Psoas muscle (tissue), 8 donors: ENCODE results near the gene UBAC2. TPM values are rescaled to one million over a fixed set of nuclear protein-coding genes. Genes with fewer than 3 reads are reported as not detected.

ENCODE experiments used
- ATAC-seq, 4 donors: fragments of 200-7000 bp; cut with Tn5 transposase; one replicate each; pipeline ENCODE4 v1.9.1; 2020; ENCODE audit warnings: moderate library complexity in 3 of 4, mild to moderate bottlenecking in 2 of 4
- DNase-seq, 2 donors: peaks; one replicate each; pipeline ENCODE4 v3.0.0-alpha.2; 2020
- H3K27ac ChIP-seq: fragments of 200-600 bp; one replicate; pipeline ENCODE4 v1.8.0; 2022
- H3K27me3 ChIP-seq, 3 donors: fragments of 200-600 bp in 1 of 3; one replicate each; pipeline versions ENCODE4 v1.6.1 to v1.8.0; 2013 to 2022; ENCODE audit warnings: low read length in 2 of 3, mild to moderate bottlenecking in 2 of 3, moderate library complexity in 1 of 3; ENCODE audit not compliant: insufficient read depth in 3 of 3
- H3K36me3 ChIP-seq, 2 donors: fragments of 200-600 bp in 1 of 2; one replicate each; pipeline versions ENCODE4 v1.6.1 to v1.8.0; 2013 to 2022; ENCODE audit warnings: low read depth in 1 of 2, mild to moderate bottlenecking in 1 of 2, moderate library complexity in 1 of 2; ENCODE audit not compliant: insufficient read depth in 1 of 2
- H3K4me1 ChIP-seq: fragments of 200-600 bp; one replicate; pipeline ENCODE4 v1.8.0; 2022
- H3K4me3 ChIP-seq: fragments of 200-600 bp; one replicate; pipeline ENCODE4 v1.8.0; 2022; ENCODE audit warnings: mild to moderate bottlenecking
- H3K9me3 ChIP-seq: fragments of 200-600 bp; one replicate; pipeline ENCODE4 v1.8.0; 2022
- WGBS, 3 donors: extraction: QIAGEN DNeasy Blood & Tissue Kit; methylation state at CpG; one replicate each; pipeline versions ENCODE4 v1.1.6 to v1.1.7; 2013; 5-methylcytosine and 5-hydroxymethylcytosine counted together
- intact Hi-C, 2 donors: fragments of 100-400 bp; cut with DNase I; formaldehyde crosslinking; loops; one replicate each; pipeline versions ENCODE4 v1.11.0 to v1.14.2; 2022
- polyA plus RNA-seq, 3 donors: library from polyadenylated mRNA; stranded (reverse); fragments of 200-250 nt; gene quantifications; one replicate each; pipeline ENCODE4 v1.2.3, GENCODE V29; 2013
- total RNA-seq, 4 donors: library from RNA; stranded (reverse); fragmentation: NEBNext Ultra II Directional in 2 of 4; extraction: Animal tissue kit (Norgen Biotek cat#: 25700) in 2 of 4; gene quantifications; one replicate each; pipeline versions ENCODE4 v1.2.1 to v1.2.4, GENCODE V29; 2021 to 2023
- TF ChIP-seq, protein P1 (sequence below): fragments of 200-600 bp; IDR thresholded peaks from one replicate; pipeline ENCODE4 v1.8.0; 2022; ENCODE audit warnings: antibody characterized with exemption
- donor health status: healthy with polysubstance abuse.
- donor health status: DM: no; HTN: no; CAD: no; lungs with moderate emphysema.
- donor health status: Bipolar disorder and iron deficiency.
- donor health status: healthy.
- donor health status: DM: yes; HTN: yes; CAD: no.
- donor health status: DM: no; HTN: no; CAD: no.
- donor health status: DM: no; HTN: no; CAD: no.
- donor health status: DM: yes; HTN: yes; CAD: no.

UBAC2 gene
- total and polyA plus RNA-seq, 7 donors = 54.1 to 97.1 (median 71.7) TPM

DNA sequence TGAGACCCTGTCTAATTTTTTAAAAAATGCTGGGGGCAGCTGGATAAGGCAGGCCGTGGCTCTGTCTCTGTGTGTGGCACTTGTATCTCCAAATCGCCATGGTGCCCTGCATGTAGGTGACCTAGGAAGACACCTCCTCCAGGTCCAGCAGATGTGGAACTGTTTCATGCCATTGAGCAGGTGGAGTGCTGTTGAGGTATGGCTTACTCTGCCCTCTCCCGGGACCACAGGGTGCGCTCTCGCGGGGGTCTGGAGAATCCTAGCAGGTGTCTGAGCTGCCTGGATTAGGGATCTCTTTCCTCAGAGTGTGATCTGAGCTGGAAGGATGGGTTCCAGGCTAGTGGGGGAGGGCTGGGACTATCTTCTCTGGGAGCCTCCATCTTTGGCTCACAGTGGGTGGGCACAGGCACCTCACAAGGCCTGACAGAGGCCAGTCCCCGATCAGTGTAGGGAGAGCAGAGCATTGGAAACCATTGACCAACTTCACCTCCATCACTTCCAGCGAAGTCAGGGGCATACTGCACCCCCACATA, 233.0 kb downstream of the UBAC2 start:
- intact Hi-C loops = loop anchor here in 1 of 2 donors (2.0 kb wide), 1 partner anchor 259 kb away; no protein-coding TSS in a partner anchor
- ATAC-seq (no peak), DNase-seq (no peak)
- H3K9me3 ChIP-seq = no peaks in the 10 kb centered on the region
- H3K4me1 ChIP-seq = no peaks in the 10 kb centered on the region
- H3K4me3 ChIP-seq = no peak overlapping the region
- no peaks in the 10 kb centered on the region for H3K27me3 ChIP-seq
- 92 to 94% (median 92%) methylated on average over 8 of the region's 8 CpGs for WGBS, 3 donors
- H3K36me3 ChIP-seq = no peaks in the 10 kb centered on the region
- TF ChIP-seq, protein P1, sequence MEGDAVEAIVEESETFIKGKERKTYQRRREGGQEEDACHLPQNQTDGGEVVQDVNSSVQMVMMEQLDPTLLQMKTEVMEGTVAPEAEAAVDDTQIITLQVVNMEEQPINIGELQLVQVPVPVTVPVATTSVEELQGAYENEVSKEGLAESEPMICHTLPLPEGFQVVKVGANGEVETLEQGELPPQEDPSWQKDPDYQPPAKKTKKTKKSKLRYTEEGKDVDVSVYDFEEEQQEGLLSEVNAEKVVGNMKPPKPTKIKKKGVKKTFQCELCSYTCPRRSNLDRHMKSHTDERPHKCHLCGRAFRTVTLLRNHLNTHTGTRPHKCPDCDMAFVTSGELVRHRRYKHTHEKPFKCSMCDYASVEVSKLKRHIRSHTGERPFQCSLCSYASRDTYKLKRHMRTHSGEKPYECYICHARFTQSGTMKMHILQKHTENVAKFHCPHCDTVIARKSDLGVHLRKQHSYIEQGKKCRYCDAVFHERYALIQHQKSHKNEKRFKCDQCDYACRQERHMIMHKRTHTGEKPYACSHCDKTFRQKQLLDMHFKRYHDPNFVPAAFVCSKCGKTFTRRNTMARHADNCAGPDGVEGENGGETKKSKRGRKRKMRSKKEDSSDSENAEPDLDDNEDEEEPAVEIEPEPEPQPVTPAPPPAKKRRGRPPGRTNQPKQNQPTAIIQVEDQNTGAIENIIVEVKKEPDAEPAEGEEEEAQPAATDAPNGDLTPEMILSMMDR = no peak
- H3K27ac ChIP-seq = no peak overlapping the region

DNA sequence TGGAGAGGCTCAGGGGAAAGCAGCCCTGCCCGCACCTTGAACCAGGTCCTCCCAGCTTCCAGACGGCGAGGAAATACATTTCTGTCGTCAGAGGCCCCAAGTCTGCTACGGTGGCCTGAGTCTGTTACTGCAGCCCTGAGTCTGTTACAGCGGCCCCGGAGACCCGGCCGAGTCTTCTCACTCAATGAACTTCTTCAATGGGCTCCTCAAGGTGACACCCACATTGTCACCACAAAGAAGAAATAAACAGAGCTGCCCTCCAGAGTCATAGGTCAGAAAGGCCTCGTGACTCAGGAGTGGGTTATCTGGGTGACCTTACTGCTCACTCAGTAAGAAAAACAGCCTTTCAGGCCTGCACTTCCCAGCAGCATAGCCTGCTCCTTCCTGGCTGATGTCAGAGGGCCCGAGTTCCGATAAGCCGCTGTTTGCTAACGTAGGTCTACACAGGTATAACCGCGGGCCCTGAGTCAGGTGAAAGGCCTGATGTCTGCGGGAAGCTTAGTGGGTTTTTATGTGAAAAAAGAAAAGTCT, 233.7 kb downstream of the UBAC2 start:
- Histone ChIP-seq H3K4me3 (no peak overlapping the region), H3K27me3 (no peaks in the 10 kb centered on the region), H3K9me3 (no peaks in the 10 kb centered on the region), H3K27ac (no peak overlapping the region), H3K36me3 (no peaks in the 10 kb centered on the region), H3K4me1 (no peaks in the 10 kb centered on the region)
- 84 to 88% (median 84%) methylated on average over 17 of the region's 17 CpGs for WGBS, 3 donors
- intact Hi-C loops = loop anchor here in 1 of 2 donors (2.0 kb wide), 1 partner anchor 260 kb away; no protein-coding TSS in a partner anchor
- ATAC-seq (no peak), DNase-seq (no peak)
- TF ChIP-seq, protein P1 = no peak

DNA sequence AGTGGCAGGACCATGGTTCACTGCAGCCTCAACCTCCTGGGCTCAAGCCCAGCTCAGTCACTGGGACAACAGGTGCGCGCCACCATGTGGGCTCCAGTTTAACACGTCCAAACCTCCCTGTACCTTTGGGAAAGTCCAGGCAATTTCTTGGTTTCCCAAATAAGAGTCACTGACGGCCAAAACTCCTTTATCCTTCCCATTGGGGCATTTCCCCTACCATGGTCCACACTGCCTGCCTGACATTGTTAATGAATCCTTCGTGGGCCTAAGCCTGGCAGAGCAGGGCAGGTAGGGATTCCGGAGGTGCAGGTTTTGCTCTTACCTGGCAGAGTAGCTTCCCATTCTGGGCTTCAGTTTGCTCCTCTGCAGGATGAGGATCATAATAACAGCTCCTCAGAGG, 234.5 kb downstream of the UBAC2 start:
- ATAC-seq (no peak), DNase-seq (no peak)
- TF ChIP-seq, protein P1 = no peak
- intact Hi-C loops = loop anchor here in 1 of 2 donors (2.0 kb wide), 1 partner anchor 260 kb away; no protein-coding TSS in a partner anchor
- Histone ChIP-seq H3K4me1 (no peaks in the 10 kb centered on the region), H3K36me3 (no peaks in the 10 kb centered on the region), H3K27ac (no peak overlapping the region), H3K9me3 (no peaks in the 10 kb centered on the region), H3K27me3 (peaks cover 0 to 3% (median 0%) of the 10 kb centered on the region in 3 donors), H3K4me3 (no peak overlapping the region)
- 74 to 87% (median 81%) methylated on average over 6 of the region's 6 CpGs for WGBS, 3 donors

DNA sequence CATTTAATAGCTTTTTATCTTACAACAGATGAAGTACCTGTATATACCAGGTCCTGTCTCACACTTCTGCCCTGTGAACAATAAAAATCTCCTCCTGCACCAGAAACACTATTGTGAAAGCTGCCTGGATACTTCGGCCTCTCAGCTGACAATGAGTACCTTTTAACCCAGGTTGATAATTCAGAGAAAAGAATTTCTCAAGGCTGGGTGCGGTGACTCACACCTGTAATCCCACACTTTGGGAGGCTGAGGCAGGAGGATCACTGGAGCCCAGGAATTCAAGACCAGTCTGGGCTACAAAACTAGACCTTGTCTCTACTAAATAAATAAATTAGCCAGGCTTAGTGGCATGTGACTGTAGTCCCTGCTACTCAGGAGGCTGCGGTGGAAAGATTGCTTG, 235.3 kb downstream of the UBAC2 start:
- Histone ChIP-seq H3K4me1 (no peaks in the 10 kb centered on the region), H3K27me3 (peaks cover 0 to 3% (median 0%) of the 10 kb centered on the region in 3 donors), H3K4me3 (no peak overlapping the region), H3K9me3 (no peaks in the 10 kb centered on the region), H3K36me3 (no peaks in the 10 kb centered on the region), H3K27ac (no peak overlapping the region)
- WGBS, 3 donors = 58 to 62% (median 59%) methylated on average over 3 of the region's 3 CpGs
- ATAC-seq = no peak
- TF ChIP-seq, protein P1 = no peak
- DNase-seq = no peak
- intact Hi-C loops = loop anchor here (2.0 kb wide), 3 partner anchors 167 to 261 kb away; no protein-coding TSS in a partner anchor

Other genes starting within 250 kb of the UBAC2 start
- gene DOCK9, start 222.8 kb upstream of the UBAC2 start, total RNA-seq = 10 to 100 TPM; 14.8 to 39.5 (median 28.5) TPM
- 10 to 100 TPM; 13.8 to 26.3 (median 14.6) TPM for gene DOCK9, start 222.8 kb upstream of the UBAC2 start, polyA plus RNA-seq
- under 1 TPM in 1 of 4 donors, not detected in 3; 0.27 TPM for gene GPR18, start 57.5 kb downstream of the UBAC2 start, total RNA-seq
- under 1 TPM in 1 of 3 donors, not detected in 2; 0.01 TPM for gene GPR18, start 57.5 kb downstream of the UBAC2 start, polyA plus RNA-seq
- gene GPR183, start 106.5 kb downstream of the UBAC2 start, total RNA-seq = 1 to 10 TPM in 2 of 4 donors, under 1 TPM in 2; 0.80 to 1.4 (median 1.00) TPM
- under 1 TPM; 0.67 to 0.69 (median 0.69) TPM for gene GPR183, start 106.5 kb downstream of the UBAC2 start, polyA plus RNA-seq